Breast epithelium (tissue), 3 donors: ENCODE data around the gene SLC15A1.

Source experiments
- POLR2AphosphoS5 ChIP-seq, 3 donors: sonication (generic); formaldehyde crosslinking; IDR thresholded peaks; one replicate each; pipeline ENCODE4 v1.6.1; 2017; ENCODE audit warnings: antibody characterized with exemption in 3 of 3
- TF ChIP-seq, protein P1 (sequence below), 3 donors: fragments of 450-650 bp; IDR thresholded peaks; one replicate each; pipeline ENCODE4 v1.5.1; 2016 to 2017; ENCODE audit warnings: antibody characterized with exemption in 3 of 3, mild to moderate bottlenecking in 3 of 3, moderate library complexity in 3 of 3

DNA sequence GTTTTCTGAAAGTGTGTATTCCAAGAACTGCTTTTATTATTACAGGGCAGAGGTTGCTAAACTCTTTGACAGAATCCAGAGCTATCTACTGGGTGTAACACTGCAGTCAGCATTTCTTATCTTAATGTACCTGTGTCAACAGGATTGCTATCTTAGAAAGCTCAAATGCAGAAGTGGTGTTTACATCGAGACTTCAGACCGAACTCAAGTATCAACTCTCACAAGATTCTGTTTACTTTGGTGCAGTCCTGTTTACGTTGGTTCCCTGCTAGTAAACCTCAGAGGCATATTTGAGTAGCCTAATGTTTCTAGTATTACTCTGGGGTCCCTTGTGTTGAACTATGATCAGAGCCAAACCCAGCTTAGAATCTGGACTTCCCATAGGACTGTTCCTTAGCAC is 20.5 kb downstream of the SLC15A1 start:
- TF ChIP-seq, protein P1, sequence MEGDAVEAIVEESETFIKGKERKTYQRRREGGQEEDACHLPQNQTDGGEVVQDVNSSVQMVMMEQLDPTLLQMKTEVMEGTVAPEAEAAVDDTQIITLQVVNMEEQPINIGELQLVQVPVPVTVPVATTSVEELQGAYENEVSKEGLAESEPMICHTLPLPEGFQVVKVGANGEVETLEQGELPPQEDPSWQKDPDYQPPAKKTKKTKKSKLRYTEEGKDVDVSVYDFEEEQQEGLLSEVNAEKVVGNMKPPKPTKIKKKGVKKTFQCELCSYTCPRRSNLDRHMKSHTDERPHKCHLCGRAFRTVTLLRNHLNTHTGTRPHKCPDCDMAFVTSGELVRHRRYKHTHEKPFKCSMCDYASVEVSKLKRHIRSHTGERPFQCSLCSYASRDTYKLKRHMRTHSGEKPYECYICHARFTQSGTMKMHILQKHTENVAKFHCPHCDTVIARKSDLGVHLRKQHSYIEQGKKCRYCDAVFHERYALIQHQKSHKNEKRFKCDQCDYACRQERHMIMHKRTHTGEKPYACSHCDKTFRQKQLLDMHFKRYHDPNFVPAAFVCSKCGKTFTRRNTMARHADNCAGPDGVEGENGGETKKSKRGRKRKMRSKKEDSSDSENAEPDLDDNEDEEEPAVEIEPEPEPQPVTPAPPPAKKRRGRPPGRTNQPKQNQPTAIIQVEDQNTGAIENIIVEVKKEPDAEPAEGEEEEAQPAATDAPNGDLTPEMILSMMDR (IDR thresholded peaks at IDR 0.05) = no peak
- TF ChIP-seq POLR2AphosphoS5 (IDR thresholded peaks at IDR 0.05) = no peak
